GM12878 (cell line): ENCODE results near the gene PXDC1. TPM values are rescaled to one million over a fixed set of nuclear protein-coding genes. Genes with fewer than 3 reads are reported as not detected.

ENCODE experiments used
- ATAC-seq: fragments of 200-7000 bp; cut with Tn5 transposase; 3 replicates; pipeline ENCODE4 v1.9.1; 2020; ENCODE audit warnings: mild to moderate bottlenecking, moderate library complexity
- BruUV-seq: library from RNA; stranded (reverse); fragments of 400-500 nt; replicated peaks from 2 replicates; lab custom pipeline; 2021; lab: Mats Ljungman, UMichigan
- CTCF ChIA-PET: fragments of 300-600 bp; sonication (Branson Sonifier 250); formaldehyde crosslinking; extraction: SDS; loops from one replicate; lab custom pipeline; 2021; ENCODE audit warnings: inconsistent platforms; lab: Yijun Ruan, JAX
- POLR2A ChIA-PET: fragments of 350-600 bp; formaldehyde crosslinking; extraction: SDS; loops from one replicate; lab custom pipeline; 2021; ENCODE audit warnings: inconsistent platforms; lab: Charles Lee
- RAD21 ChIA-PET: fragments of 300-600 bp; sonication (Branson Sonifier 250); formaldehyde crosslinking; loops from one replicate; lab custom pipeline; 2023; ENCODE audit warnings: antibody characterized with exemption; ENCODE audit not compliant: unreplicated experiment; lab: Charles Lee
- SMC1A ChIA-PET: fragments of 300-600 bp; sonication (Branson Sonifier 250); formaldehyde crosslinking; loops from one replicate; lab custom pipeline; 2023; ENCODE audit not compliant: unreplicated experiment, uncharacterized antibody; lab: Charles Lee
- DNase-seq: peaks from one replicate; pipeline ENCODE4 v3.0.0-alpha.2; 2011; ENCODE audit warnings: low read depth, low spot score
- FAIRE-seq: peaks from 3 replicates; lab custom pipeline; 2011; peaks lifted over from hg19 to GRCh38; lab: Jason Lieb, UNC
- H2AFZ ChIP-seq: 2 replicates; pipeline ENCODE4 v1.6.0; 2011; ENCODE audit warnings: low read depth, low read length, control low read depth; ENCODE audit not compliant: control insufficient read depth
- H3K27ac ChIP-seq: 2 replicates; pipeline ENCODE4 v1.5.1; 2011; ENCODE audit warnings: control low read depth; ENCODE audit not compliant: control insufficient read depth, insufficient read depth
- H3K27me3 ChIP-seq, 2 experiments: replicated peaks in 1 of 2; 2 replicates each; pipeline versions ENCODE4 v1.6.0 to v1.6.1; 2011; ENCODE audit warnings: low read length in 1 of 2; ENCODE audit not compliant: control insufficient read depth in 2 of 2, insufficient read depth in 2 of 2
- H3K36me3 ChIP-seq, 2 experiments: 2 replicates each; pipeline ENCODE4 v1.5.1; 2011; ENCODE audit warnings: low read length in 1 of 2; ENCODE audit not compliant: control insufficient read depth in 2 of 2, insufficient read depth in 2 of 2
- H3K4me1 ChIP-seq: 2 replicates; pipeline ENCODE4 v1.6.1; 2011; ENCODE audit warnings: mild to moderate bottlenecking, low read length, moderate library complexity, mixed read lengths; ENCODE audit not compliant: control insufficient read depth, insufficient read depth
- H3K4me2 ChIP-seq: 2 replicates; pipeline ENCODE4 v1.6.0; 2011; ENCODE audit warnings: control low read depth; ENCODE audit not compliant: control insufficient read depth, insufficient read depth
- H3K4me3 ChIP-seq: fragments of 200-600 bp; sonication (generic); 2 replicates; pipeline ENCODE4 v1.5.1; 2016
- H3K79me2 ChIP-seq: 2 replicates; pipeline ENCODE4 v1.6.0; 2011; ENCODE audit warnings: low read length; ENCODE audit not compliant: control insufficient read depth, insufficient read depth
- H3K9ac ChIP-seq: 2 replicates; pipeline ENCODE4 v1.8.0; 2011; ENCODE audit warnings: low read length, control low read depth, mixed read lengths; ENCODE audit not compliant: control insufficient read depth, insufficient read depth
- H3K9me3 ChIP-seq: replicated peaks from 3 replicates; pipeline ENCODE4 v1.5.1; 2011; ENCODE audit warnings: mild to moderate bottlenecking, low read length; ENCODE audit not compliant: control insufficient read depth, insufficient read depth
- H4K20me1 ChIP-seq: 2 replicates; pipeline ENCODE4 v1.6.0; 2011; ENCODE audit not compliant: control insufficient read depth, insufficient read depth
- DPF2 ChIP-seq: fragments of 450-650 bp; IDR thresholded peaks from 2 replicates; pipeline ENCODE4 v1.6.1; 2017; ENCODE audit warnings: mild to moderate bottlenecking
- EZH2 ChIP-seq: IDR thresholded peaks from 2 replicates; pipeline ENCODE4 v1.6.1; 2012; ENCODE audit warnings: low read depth, mild to moderate bottlenecking, control low read depth, inconsistent platforms, low read length, borderline replicate concordance; ENCODE audit not compliant: control insufficient read depth
- NBN ChIP-seq: fragments of 450-650 bp; IDR thresholded peaks from 2 replicates; pipeline ENCODE4 v1.6.1; 2016
- NFIC ChIP-seq: IDR thresholded peaks from 2 replicates; pipeline ENCODE4 v1.6.1; 2012; ENCODE audit warnings: low read depth, mild to moderate bottlenecking, inconsistent platforms, low read length, moderate library complexity
- NFYA ChIP-seq: IDR thresholded peaks from 2 replicates; pipeline ENCODE4 v1.6.1; 2011; ENCODE audit warnings: low read depth, mild to moderate bottlenecking, low read length, improper control_type of control experiment, borderline replicate concordance
- NRF1 ChIP-seq: conservative IDR thresholded peaks from 2 replicates; pipeline ENCODE4 v1.6.1; 2011; ENCODE audit warnings: mild to moderate bottlenecking, low read depth, low read length, improper control_type of control experiment
- RAD21 ChIP-seq: IDR thresholded peaks from 2 replicates; pipeline ENCODE4 v1.6.1; 2011; ENCODE audit warnings: mild to moderate bottlenecking, low read depth, low read length, moderate library complexity; ENCODE audit not compliant: insufficient read depth
- SIX5 ChIP-seq: IDR thresholded peaks from 2 replicates; pipeline ENCODE4 v1.6.1; 2011; ENCODE audit warnings: mild to moderate bottlenecking, low read depth, low read length, moderate library complexity; ENCODE audit not compliant: severe bottlenecking
- SMAD5 ChIP-seq: IDR thresholded peaks from 2 replicates; pipeline ENCODE4 v1.6.1; 2016; ENCODE audit warnings: antibody characterized with exemption, low read depth
- SP1 ChIP-seq: IDR thresholded peaks from one replicate; pipeline ENCODE4 v1.6.1; 2011; ENCODE audit warnings: low read depth, low read length
- SREBF1 ChIP-seq: IDR thresholded peaks from 2 replicates; pipeline ENCODE4 v1.6.1; 2012; ENCODE audit warnings: mild to moderate bottlenecking, low read length
- SUZ12 ChIP-seq: fragments of 200-600 bp; sonication (generic); IDR thresholded peaks from one replicate; pipeline ENCODE4 v1.6.1; 2018; ENCODE audit warnings: antibody characterized with exemption, mild to moderate bottlenecking; ENCODE audit not compliant: unreplicated experiment
- ZNF217 ChIP-seq: fragments of 450-650 bp; IDR thresholded peaks from 2 replicates; pipeline ENCODE4 v1.6.1; 2017; ENCODE audit warnings: antibody characterized with exemption, mild to moderate bottlenecking
- ZNF24 ChIP-seq: fragments of 450-650 bp; IDR thresholded peaks from 2 replicates; pipeline ENCODE4 v1.6.1; 2017; ENCODE audit warnings: antibody characterized with exemption, mild to moderate bottlenecking
- WGBS: methylation state at CpG from one replicate; pipeline ENCODE4 v1.1.6; 2016; ENCODE audit warnings: low lambda C conversion rate; ENCODE audit not compliant: insufficient replicate concordance, insufficient coverage; ENCODE audit errors: missing lambda C conversion rate; 5-methylcytosine and 5-hydroxymethylcytosine counted together
- in situ Hi-C: fragments of 300-500 bp; cut with MboI; formaldehyde crosslinking; loops from 9 replicates; pipeline ENCODE4 v1.14.3; 2018; ENCODE audit warnings: mixed read lengths
- intact Hi-C: fragments of 100-400 bp; cut with micrococcal nuclease; formaldehyde crosslinking; loops from one replicate; pipeline ENCODE4 v1.14.2; 2022; ENCODE audit not compliant: unreplicated experiment
- polyA plus RNA-seq, 11 experiments: library from polyadenylated mRNA; depleted of rRNA in 4 of 11; unstranded in 6 of 11; stranded (reverse) in 5 of 11; fragments of >200 nt; fragmentation: Nextera tagmentation in 4 of 11; fragmentation: Illumina TruSeq in 1 of 11; extraction: Ambion mirVana in 4 of 11; extraction: Trizol in 1 of 11; gene quantifications; 1 replicate in 1 of 11; 2 replicates in 10 of 11; pipeline versions ENCODE4 v1.2.1 to v1.2.3, GENCODE V29; 2011 to 2016; ENCODE audit warnings: inconsistent platforms in 2 of 11, missing spikeins in 2 of 11, low read depth in 1 of 11
- total RNA-seq, 4 experiments: library from RNA; depleted of rRNA in 3 of 4; stranded (reverse); fragments of >200 nt in 3 of 4; fragmentation: Illumina TruSeq in 1 of 4; extraction: Trizol in 1 of 4; gene quantifications; 2 replicates each; pipeline versions ENCODE4 v1.2.1 to v1.2.3, GENCODE V29; 2013 to 2021
- TF ChIP-seq, protein P1 (sequence below): IDR thresholded peaks from 2 replicates; pipeline ENCODE4 v1.6.1; 2012; ENCODE audit warnings: low read depth, low read length, improper control_type of control experiment
- TF ChIP-seq, protein P2 (sequence below): fragments of 450-650 bp; IDR thresholded peaks from 2 replicates; pipeline ENCODE4 v1.6.1; 2016; ENCODE audit warnings: mild to moderate bottlenecking
- TF ChIP-seq, protein P3 (sequence below): IDR thresholded peaks from 2 replicates; pipeline ENCODE4 v1.6.1; 2011; ENCODE audit warnings: borderline replicate concordance, low read depth, mild to moderate bottlenecking, moderate library complexity, mixed read lengths, low read length; ENCODE audit not compliant: insufficient read depth; ENCODE audit errors: extremely low read length
- TF ChIP-seq, protein P4 (sequence below): fragments of 450-650 bp; IDR thresholded peaks from 2 replicates; pipeline ENCODE4 v1.6.1; 2017; ENCODE audit warnings: borderline replicate concordance

Gene PXDC1
- total and polyA plus RNA-seq, 10 of the 15 experiments (the other 5 are each of a cell fraction or from before 2014, with no cell fraction given), result 0.03 to 0.72 (median 0.32) TPM; not detected in 2

DNA sequence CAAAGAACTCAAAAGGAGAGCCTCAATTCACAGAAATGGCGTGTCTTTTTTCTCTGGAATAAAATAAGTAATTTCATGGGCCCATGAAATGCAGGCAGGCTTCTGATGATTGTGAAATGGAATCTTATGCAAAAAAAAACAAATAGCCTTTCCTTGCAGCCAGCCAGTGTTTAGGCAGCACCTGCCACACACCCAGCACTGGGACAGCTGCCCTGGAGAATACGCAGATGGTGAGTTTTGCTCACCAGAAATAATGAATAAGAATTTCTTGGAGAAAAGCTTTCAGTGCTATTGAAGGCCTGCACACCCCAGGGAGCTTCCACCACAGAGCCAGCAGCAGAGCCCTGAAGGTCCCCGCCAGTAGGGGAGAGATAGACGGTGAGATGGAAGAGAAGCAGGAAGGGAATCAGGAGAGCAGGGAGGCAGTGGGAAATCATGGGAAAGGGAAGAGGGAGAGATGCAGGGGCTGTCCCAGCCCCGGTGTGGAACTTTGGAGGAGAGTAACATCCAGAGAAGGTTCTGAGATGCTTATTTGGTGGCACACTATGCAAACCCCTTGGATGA is 54.9 kb downstream of the PXDC1 start:
- BruUV-seq, result no TSS peak
- H3K9ac ChIP-seq, result no peak overlapping the region
- FAIRE-seq, result no peak
- POLR2A ChIA-PET, result no interaction called here
- DNase-seq, result no peak
- CTCF ChIA-PET, result no interaction called here
- no peak overlapping the region for H3K4me3 ChIP-seq
- intact Hi-C loops, result no loop called here
- no peaks in the 10 kb centered on the region for H4K20me1 ChIP-seq
- H3K27ac ChIP-seq, result no peak overlapping the region
- no peaks in the 10 kb centered on the region for H3K4me1 ChIP-seq
- H3K27me3 ChIP-seq, result 0 out of 4 replicates have a peak, but pooled peaks cover 0 to 3% of the 10 kb centered on the region in 2 experiments
- RAD21 ChIA-PET, result no interaction called here
- H3K36me3 ChIP-seq, result no peaks in the 10 kb centered on the region
- in situ Hi-C loops, result no loop called here
- 38% methylated on average over 5 of the region's 5 CpGs for WGBS
- TF ChIP-seq, protein P1, sequence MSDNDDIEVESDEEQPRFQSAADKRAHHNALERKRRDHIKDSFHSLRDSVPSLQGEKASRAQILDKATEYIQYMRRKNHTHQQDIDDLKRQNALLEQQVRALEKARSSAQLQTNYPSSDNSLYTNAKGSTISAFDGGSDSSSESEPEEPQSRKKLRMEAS, result no peak
- TF ChIP-seq, protein P2, sequence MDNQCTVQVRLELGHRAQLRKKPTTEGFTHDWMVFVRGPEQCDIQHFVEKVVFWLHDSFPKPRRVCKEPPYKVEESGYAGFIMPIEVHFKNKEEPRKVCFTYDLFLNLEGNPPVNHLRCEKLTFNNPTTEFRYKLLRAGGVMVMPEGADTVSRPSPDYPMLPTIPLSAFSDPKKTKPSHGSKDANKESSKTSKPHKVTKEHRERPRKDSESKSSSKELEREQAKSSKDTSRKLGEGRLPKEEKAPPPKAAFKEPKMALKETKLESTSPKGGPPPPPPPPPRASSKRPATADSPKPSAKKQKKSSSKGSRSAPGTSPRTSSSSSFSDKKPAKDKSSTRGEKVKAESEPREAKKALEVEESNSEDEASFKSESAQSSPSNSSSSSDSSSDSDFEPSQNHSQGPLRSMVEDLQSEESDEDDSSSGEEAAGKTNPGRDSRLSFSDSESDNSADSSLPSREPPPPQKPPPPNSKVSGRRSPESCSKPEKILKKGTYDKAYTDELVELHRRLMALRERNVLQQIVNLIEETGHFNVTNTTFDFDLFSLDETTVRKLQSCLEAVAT, result no peak
- TF ChIP-seq SP1, result no peak
- TF ChIP-seq, protein P3, sequence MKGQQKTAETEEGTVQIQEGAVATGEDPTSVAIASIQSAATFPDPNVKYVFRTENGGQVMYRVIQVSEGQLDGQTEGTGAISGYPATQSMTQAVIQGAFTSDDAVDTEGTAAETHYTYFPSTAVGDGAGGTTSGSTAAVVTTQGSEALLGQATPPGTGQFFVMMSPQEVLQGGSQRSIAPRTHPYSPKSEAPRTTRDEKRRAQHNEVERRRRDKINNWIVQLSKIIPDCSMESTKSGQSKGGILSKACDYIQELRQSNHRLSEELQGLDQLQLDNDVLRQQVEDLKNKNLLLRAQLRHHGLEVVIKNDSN, result no peak
- no peak for TF ChIP-seq SUZ12
- no peak for TF ChIP-seq EZH2
- no peak for TF ChIP-seq NBN
- TF ChIP-seq, protein P4, sequence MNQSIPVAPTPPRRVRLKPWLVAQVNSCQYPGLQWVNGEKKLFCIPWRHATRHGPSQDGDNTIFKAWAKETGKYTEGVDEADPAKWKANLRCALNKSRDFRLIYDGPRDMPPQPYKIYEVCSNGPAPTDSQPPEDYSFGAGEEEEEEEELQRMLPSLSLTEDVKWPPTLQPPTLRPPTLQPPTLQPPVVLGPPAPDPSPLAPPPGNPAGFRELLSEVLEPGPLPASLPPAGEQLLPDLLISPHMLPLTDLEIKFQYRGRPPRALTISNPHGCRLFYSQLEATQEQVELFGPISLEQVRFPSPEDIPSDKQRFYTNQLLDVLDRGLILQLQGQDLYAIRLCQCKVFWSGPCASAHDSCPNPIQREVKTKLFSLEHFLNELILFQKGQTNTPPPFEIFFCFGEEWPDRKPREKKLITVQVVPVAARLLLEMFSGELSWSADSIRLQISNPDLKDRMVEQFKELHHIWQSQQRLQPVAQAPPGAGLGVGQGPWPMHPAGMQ, result no peak
- no peak for TF ChIP-seq NFIC
- TF ChIP-seq SIX5, result no peak
- no peak for TF ChIP-seq SREBF1
- TF ChIP-seq ZNF217, result no peak
- no peak for TF ChIP-seq RAD21
- no peak for TF ChIP-seq DPF2
- no peak for TF ChIP-seq ZNF24
- TF ChIP-seq NFYA, result no peak
- no peak for TF ChIP-seq NRF1
- TF ChIP-seq SMAD5, result no peak
- TF ChIP-seq, all 136 proteins: peak for 0
- SMC1A ChIA-PET, result no interaction called here
- H3K79me2 ChIP-seq, result no peaks in the 10 kb centered on the region
- ATAC-seq, result no peak
- no peak overlapping the region for H2AFZ ChIP-seq
- H3K9me3 ChIP-seq, result no peaks in the 10 kb centered on the region
- no peak overlapping the region for H3K4me2 ChIP-seq
